Heart right ventricle (tissue), 16 donors: ENCODE results near the gene ZNF101. TPM values are rescaled to one million over a fixed set of nuclear protein-coding genes. Genes with fewer than 3 reads are reported as not detected.
A peak's percentile ranks its signal among the peaks of the same experiment; 100 is the strongest.

Experiments used
- ATAC-seq, 8 donors: fragments of 200-7000 bp; cut with Tn5 transposase; one replicate each; pipeline ENCODE4 v1.9.1; 2020; ENCODE audit warnings: mild to moderate bottlenecking in 8 of 8, moderate library complexity in 8 of 8, moderate number of reproducible peaks in 1 of 8
- DNase-seq, 2 donors: peaks; one replicate each; pipeline ENCODE4 v3.0.0-alpha.2; 2020
- H3K27ac ChIP-seq, 10 donors: fragments of 200-600 bp; sonication (generic) in 2 of 10; one replicate each; pipeline versions ENCODE4 v1.5.0 to v1.8.0; 2020 to 2022; ENCODE audit warnings: mild to moderate bottlenecking in 3 of 10
- H3K27me3 ChIP-seq, 7 donors: fragments of 200-600 bp; one replicate each; pipeline ENCODE4 v1.8.0; 2021 to 2022; ENCODE audit warnings: mild to moderate bottlenecking in 2 of 7
- H3K36me3 ChIP-seq, 9 donors: fragments of 200-600 bp; sonication (generic) in 1 of 9; one replicate each; pipeline versions ENCODE4 v1.5.0 to v1.8.0; 2020 to 2022; ENCODE audit warnings: mild to moderate bottlenecking in 2 of 9
- H3K4me1 ChIP-seq, 9 donors: fragments of 200-600 bp; sonication (generic) in 1 of 9; one replicate each; pipeline versions ENCODE4 v1.5.0 to v1.8.0; 2020 to 2022; ENCODE audit warnings: mild to moderate bottlenecking in 4 of 9
- H3K4me3 ChIP-seq, 10 donors: fragments of 200-600 bp; sonication (generic) in 2 of 10; one replicate each; pipeline versions ENCODE4 v1.5.0 to v1.8.0; 2020 to 2022; ENCODE audit warnings: mild to moderate bottlenecking in 7 of 10, moderate library complexity in 2 of 10
- H3K9me3 ChIP-seq, 11 donors: fragments of 200-600 bp in 10 of 11; sonication (generic) in 2 of 11; one replicate each; pipeline versions ENCODE4 v1.5.0 to v1.8.0; 2013 to 2022; ENCODE audit warnings: mild to moderate bottlenecking in 2 of 11, control low read depth in 1 of 11, moderate library complexity in 1 of 11
- WGBS, 2 donors: extraction: QIAGEN DNeasy Blood & Tissue Kit; methylation state at CpG; one replicate each; pipeline ENCODE4 v1.1.7; 2013; ENCODE audit warnings: inconsistent platforms in 1 of 2; 5-methylcytosine and 5-hydroxymethylcytosine counted together
- intact Hi-C, 10 donors: fragments of 100-400 bp; cut with DNase I; formaldehyde crosslinking; loops; one replicate each; pipeline versions ENCODE4 v1.11.1 to v1.14.2; 2022
- polyA plus RNA-seq, 2 donors: library from polyadenylated mRNA; stranded (reverse); fragments of 200-250 nt; gene quantifications; one replicate each; pipeline ENCODE4 v1.2.3, GENCODE V29; 2013
- total RNA-seq, 10 donors: library from RNA; stranded (reverse); fragmentation: NEBNext Ultra II Directional in 3 of 10; extraction: Animal tissue kit (Norgen Biotek cat#: 25700) in 3 of 10; gene quantifications; one replicate each; pipeline versions ENCODE4 v1.2.1 to v1.2.4, GENCODE V29; 2021 to 2023
- TF ChIP-seq, protein P1 (sequence below), 9 donors: fragments of 200-600 bp; sonication (generic) in 2 of 9; IDR thresholded peaks; one replicate each; pipeline versions ENCODE4 v1.5.0 to v1.8.0; 2021 to 2022; ENCODE audit warnings: antibody characterized with exemption in 9 of 9, mild to moderate bottlenecking in 5 of 9, moderate library complexity in 1 of 9
- donor health status: Arrhythmogenic right ventricular cardiomyopathy.
- donor health status: ischemic (EF 13 %, LVEDD 7.1; RV severe dilation, severe dysfunction).
- donor health status: healthy with polysubstance abuse.
- donor health status: DM: no; HTN: yes; CAD: no.
- donor health status: DM: no; HTN: no; CAD: no.
- donor health status: ischemic (EF 25% LVEDD 6.9; RV normal size, moderate dysfunction).
- donor health status: ischemic (EF 25% LVEDD 5.7; RV mildly dilated, moderate dysfunction).
- donor health status: healthy.
- donor health status: DM: yes; HTN: yes; CAD: no.
- donor health status: Ischemic cardiomyopathy.
- donor health status: ischemic (EF 35%, LVEDD 5.7; RV mildly dilated, moderate dysfunction).
- donor health status: nonischemic (EF 11% LVEDD 7.7; RV severe dilation, severe dysfunction).
- donor health status: DM: yes; HTN: yes; CAD: no.
- donor health status: PGD.
- donor health status: ischemic (EF 29% LVEDD 5.4; RV normal size, mild dysfunction).
- donor health status: nonischemic (EF 23%, LVEDD 6.1; RV moderate dilation, normal function).

ZNF101 gene
- total and polyA plus RNA-seq, 12 donors = 2.5 to 6.9 (median 3.8) TPM

DNA sequence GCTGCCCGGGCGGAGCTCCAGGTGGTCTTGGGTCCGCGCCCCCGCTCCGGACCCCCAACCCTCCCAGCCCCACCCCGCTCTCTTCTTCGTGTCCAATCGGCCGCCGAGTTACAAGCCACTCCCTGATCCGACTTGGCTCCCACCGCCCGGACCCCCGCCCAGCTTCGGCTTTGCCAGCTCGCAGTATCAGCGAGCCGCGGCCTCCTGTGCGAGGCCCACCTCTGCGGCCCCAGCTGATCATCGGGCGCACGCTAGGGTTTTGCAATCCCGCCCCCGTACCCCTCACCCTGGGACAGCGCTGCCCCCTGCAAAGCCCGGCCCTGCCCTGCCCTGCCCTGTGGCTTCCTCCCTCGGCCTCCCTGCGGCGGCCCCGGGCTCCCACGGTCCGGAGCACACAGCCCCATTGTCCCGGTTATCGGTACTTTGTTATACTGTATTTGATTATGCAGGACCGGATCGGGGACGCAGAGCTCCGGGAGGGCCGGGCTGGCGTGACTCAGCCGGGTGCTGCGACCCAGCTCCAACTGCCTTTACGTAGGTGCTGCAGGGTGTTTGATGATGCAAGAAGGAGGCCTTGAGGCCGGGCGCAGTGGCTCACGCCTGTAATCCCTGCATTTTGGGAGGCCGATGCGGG lies 40.0 kb upstream of the ZNF101 start:
- intact Hi-C loops = no loop called here
- no peaks in the 10 kb centered on the region for H3K9me3 ChIP-seq
- TF ChIP-seq, protein P1, sequence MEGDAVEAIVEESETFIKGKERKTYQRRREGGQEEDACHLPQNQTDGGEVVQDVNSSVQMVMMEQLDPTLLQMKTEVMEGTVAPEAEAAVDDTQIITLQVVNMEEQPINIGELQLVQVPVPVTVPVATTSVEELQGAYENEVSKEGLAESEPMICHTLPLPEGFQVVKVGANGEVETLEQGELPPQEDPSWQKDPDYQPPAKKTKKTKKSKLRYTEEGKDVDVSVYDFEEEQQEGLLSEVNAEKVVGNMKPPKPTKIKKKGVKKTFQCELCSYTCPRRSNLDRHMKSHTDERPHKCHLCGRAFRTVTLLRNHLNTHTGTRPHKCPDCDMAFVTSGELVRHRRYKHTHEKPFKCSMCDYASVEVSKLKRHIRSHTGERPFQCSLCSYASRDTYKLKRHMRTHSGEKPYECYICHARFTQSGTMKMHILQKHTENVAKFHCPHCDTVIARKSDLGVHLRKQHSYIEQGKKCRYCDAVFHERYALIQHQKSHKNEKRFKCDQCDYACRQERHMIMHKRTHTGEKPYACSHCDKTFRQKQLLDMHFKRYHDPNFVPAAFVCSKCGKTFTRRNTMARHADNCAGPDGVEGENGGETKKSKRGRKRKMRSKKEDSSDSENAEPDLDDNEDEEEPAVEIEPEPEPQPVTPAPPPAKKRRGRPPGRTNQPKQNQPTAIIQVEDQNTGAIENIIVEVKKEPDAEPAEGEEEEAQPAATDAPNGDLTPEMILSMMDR (IDR thresholded peaks at IDR 0.05) = no peak
- WGBS, 2 donors = 17% methylated on average over 51 of the region's 51 CpGs
- H3K4me1 ChIP-seq = peaks cover 0 to 17% (median 13%) of the 10 kb centered on the region in 9 donors
- no peak for DNase-seq
- peaks cover 0 to 24% (median 17%) of the 10 kb centered on the region in 7 donors for H3K27me3 ChIP-seq
- peaks cover 0 to 51% (median 0%) of the 10 kb centered on the region in 9 donors for H3K36me3 ChIP-seq
- peak in 5 of 8 donors; percentile 11 to 38 (median 35) for ATAC-seq
- H3K27ac ChIP-seq = peak overlapping the region in 1 of 10 donors; percentile 71
- peak overlapping the region; percentile 23 to 58 (median 44) for H3K4me3 ChIP-seq

DNA sequence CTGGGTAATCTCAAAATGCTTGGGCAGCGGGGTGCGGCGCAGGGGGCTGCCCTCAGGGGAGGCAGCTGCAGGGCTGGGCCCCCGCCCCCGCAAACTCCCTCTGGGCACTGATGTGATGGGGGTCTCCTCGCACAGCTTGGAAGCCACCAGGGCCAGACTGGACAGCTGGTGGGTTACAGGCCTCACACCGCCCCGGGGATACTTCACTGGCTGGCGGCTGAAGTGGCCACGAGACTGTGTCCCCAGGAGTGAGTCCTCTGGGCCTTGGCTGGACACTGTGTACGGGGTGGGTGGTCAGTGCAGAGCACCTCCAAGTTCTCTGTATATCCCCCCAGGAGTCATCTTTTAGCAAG lies 38.6 kb upstream of the ZNF101 start:
- DNase-seq (no peak), ATAC-seq (no peak)
- no peak overlapping the region for H3K27ac ChIP-seq
- no peaks in the 10 kb centered on the region for H3K9me3 ChIP-seq
- intact Hi-C loops = no loop called here
- peaks cover 0 to 58% (median 0%) of the 10 kb centered on the region in 9 donors for H3K36me3 ChIP-seq
- peaks cover 0 to 24% (median 17%) of the 10 kb centered on the region in 7 donors for H3K27me3 ChIP-seq
- WGBS, 2 donors = 97 to 98% methylated on average over 11 of the region's 11 CpGs
- H3K4me3 ChIP-seq = no peak overlapping the region
- TF ChIP-seq, protein P1 (IDR thresholded peaks at IDR 0.05) = no peak
- H3K4me1 ChIP-seq = peaks cover 0 to 17% (median 13%) of the 10 kb centered on the region in 9 donors

- Histone ChIP-seq H3K4me1 (peaks cover 0 to 17% (median 13%) of the 10 kb centered on the region in 9 donors), H3K4me3 (no peak overlapping the region), H3K36me3 (peaks cover 0 to 62% (median 0%) of the 10 kb centered on the region in 9 donors), H3K9me3 (no peaks in the 10 kb centered on the region), H3K27ac (no peak overlapping the region), H3K27me3 (peaks cover 0 to 24% (median 17%) of the 10 kb centered on the region in 7 donors)
- ATAC-seq = no peak
- intact Hi-C loops = no loop called here
- TF ChIP-seq, protein P1 (IDR thresholded peaks at IDR 0.05) = no peak
- WGBS, 2 donors = 100% methylated on average over 2 of the region's 2 CpGs
- DNase-seq = no peak
These were observed 38.2 kb upstream of the ZNF101 start for GRCh38 chr19:19630426-19630825.

- Histone ChIP-seq H3K9me3 (no peaks in the 10 kb centered on the region), H3K36me3 (peaks cover 0 to 71% (median 0%) of the 10 kb centered on the region in 9 donors), H3K4me1 (peaks cover 0 to 17% (median 13%) of the 10 kb centered on the region in 9 donors), H3K27me3 (peaks cover 0 to 23% (median 17%) of the 10 kb centered on the region in 7 donors), H3K4me3 (no peak overlapping the region), H3K27ac (no peak overlapping the region)
- intact Hi-C loops = no loop called here
- WGBS, 2 donors = 92 to 93% methylated on average over 7 of the region's 7 CpGs
- ATAC-seq (no peak), DNase-seq (no peak)
- TF ChIP-seq, protein P1 (IDR thresholded peaks at IDR 0.05) = no peak
These were observed 37.3 kb upstream of the ZNF101 start for GRCh38 chr19:19631346-19631745.
